Neural cell (in vitro differentiated cells): ENCODE measurements around the gene ASH1L. TPM values are rescaled to one million over a fixed set of nuclear protein-coding genes. Genes with fewer than 3 reads are reported as not detected.
"Not testable (repeated sequence)": the region's sequence is repeated elsewhere in the genome, so short reads cannot be mapped to it uniquely, and the experiment has no call there.

Experiments
- H2AFZ ChIP-seq: fragments of 200-600, 300-800 bp; sonication (generic), shearing (Covaris generic); 2 replicates; pipeline ENCODE4 v1.6.0; 2014; ENCODE audit warnings: low read depth, mild to moderate bottlenecking, antibody characterized with exemption, low read length, moderate library complexity
- H3F3A ChIP-seq: fragments of 200-600 bp; shearing (Covaris generic); 2 replicates; pipeline ENCODE4 v1.6.1; 2016; ENCODE audit warnings: mild to moderate bottlenecking, moderate library complexity, mixed read lengths, antibody characterized with exemption, low read length; ENCODE audit not compliant: insufficient read depth, poor library complexity, severe bottlenecking
- H3K27ac ChIP-seq: fragments of 200-600, 300-800 bp; sonication (generic), shearing (Covaris generic); 2 replicates; pipeline ENCODE4 v1.5.1; 2014; ENCODE audit warnings: mild to moderate bottlenecking, low read length, moderate library complexity
- H3K27me3 ChIP-seq: fragments of 300-800, 200-600 bp; sonication (generic), shearing (Covaris generic); 2 replicates; pipeline ENCODE4 v1.6.0; 2014; ENCODE audit warnings: mild to moderate bottlenecking, low read depth, low read length, moderate library complexity; ENCODE audit not compliant: insufficient read depth
- H3K36me3 ChIP-seq: fragments of 300-800, 200-600 bp; sonication (generic), shearing (Covaris generic); 2 replicates; pipeline ENCODE4 v1.5.1; 2014; ENCODE audit warnings: mild to moderate bottlenecking, antibody characterized with exemption, low read length, moderate library complexity; ENCODE audit not compliant: insufficient read depth
- H3K4me2 ChIP-seq: fragments of 300-800, 200-600 bp; sonication (generic), shearing (Covaris generic); 2 replicates; pipeline ENCODE4 v1.6.0; 2014; ENCODE audit warnings: mild to moderate bottlenecking, low read length
- H3K4me3 ChIP-seq: fragments of 300-800, 200-600 bp; sonication (generic), shearing (Covaris generic); 2 replicates; pipeline ENCODE4 v1.5.1; 2014; ENCODE audit warnings: mild to moderate bottlenecking, low read length, moderate library complexity
- H3K79me2 ChIP-seq: fragments of 200-600 bp; shearing (Covaris generic); replicated peaks from 2 replicates; pipeline ENCODE4 v1.6.0; 2014; ENCODE audit warnings: mild to moderate bottlenecking, low read length, moderate library complexity; ENCODE audit not compliant: insufficient read depth
- H3K9ac ChIP-seq: fragments of 300-800, 200-600 bp; sonication (generic), shearing (Covaris generic); 2 replicates; pipeline ENCODE4 v1.6.1; 2016; ENCODE audit warnings: mild to moderate bottlenecking, low read length, mixed read lengths
- H3K9me2 ChIP-seq: fragments of 200-600 bp; shearing (Covaris generic); 2 replicates; pipeline ENCODE4 v1.6.1; 2016; ENCODE audit warnings: mild to moderate bottlenecking, low read length, mixed read lengths; ENCODE audit not compliant: insufficient read depth
- H3K9me3 ChIP-seq: fragments of 200-600, 300-800 bp; sonication (generic), shearing (Covaris generic); 2 replicates; pipeline ENCODE4 v1.6.1; 2016; ENCODE audit warnings: mild to moderate bottlenecking, mixed run types, low read length, moderate library complexity, mixed read lengths
- H4K20me1 ChIP-seq: fragments of 200-600 bp; shearing (Covaris generic); 2 replicates; pipeline ENCODE4 v1.6.1; 2016; ENCODE audit warnings: mild to moderate bottlenecking, mixed run types; ENCODE audit not compliant: insufficient read depth
- EP300 ChIP-seq: fragments of 450-650 bp; conservative IDR thresholded peaks from 2 replicates; pipeline ENCODE4 v1.6.1; 2014; ENCODE audit warnings: antibody characterized with exemption, mild to moderate bottlenecking, moderate library complexity; ENCODE audit not compliant: poor library complexity, severe bottlenecking
- EZH2 ChIP-seq: fragments of 200-600, 300-800 bp; shearing (Covaris generic), sonication (generic); IDR thresholded peaks from 2 replicates; pipeline ENCODE4 v1.6.1; 2014; ENCODE audit warnings: antibody characterized with exemption, low read length, borderline replicate concordance, mild to moderate bottlenecking; ENCODE audit not compliant: insufficient read depth, poor library complexity, severe bottlenecking
- MXI1 ChIP-seq: fragments of 450-650 bp; conservative IDR thresholded peaks from 2 replicates; pipeline ENCODE4 v1.6.1; 2014; ENCODE audit warnings: antibody characterized with exemption, mild to moderate bottlenecking; ENCODE audit not compliant: poor library complexity, severe bottlenecking
- POLR2AphosphoS5 ChIP-seq: IDR thresholded peaks from 2 replicates; pipeline ENCODE4 v1.6.1; 2012
- RAD21 ChIP-seq: fragments of 450-650 bp; conservative IDR thresholded peaks from 2 replicates; pipeline ENCODE4 v1.6.1; 2014; ENCODE audit warnings: antibody characterized with exemption, mild to moderate bottlenecking, moderate library complexity
- SMC3 ChIP-seq: fragments of 450-650 bp; conservative IDR thresholded peaks from 2 replicates; pipeline ENCODE4 v1.6.1; 2014; ENCODE audit warnings: antibody characterized with exemption, mild to moderate bottlenecking, moderate library complexity; ENCODE audit not compliant: poor library complexity
- TAF1 ChIP-seq: IDR thresholded peaks from 2 replicates; pipeline ENCODE4 v1.6.1; 2012; ENCODE audit warnings: low read depth
- polyA plus RNA-seq: library from polyadenylated mRNA; depleted of rRNA; stranded (reverse); fragments of >200 nt; gene quantifications from 2 replicates; pipeline ENCODE4 v1.2.3, GENCODE V29; 2014
- TF ChIP-seq, protein P1 (sequence below): fragments of 450-650 bp; IDR thresholded peaks from 2 replicates; pipeline ENCODE4 v1.5.1; 2014; ENCODE audit warnings: antibody characterized with exemption, mild to moderate bottlenecking, moderate library complexity; ENCODE audit not compliant: poor library complexity, severe bottlenecking
- TF ChIP-seq, protein P2 (sequence below): IDR thresholded peaks from 2 replicates; pipeline ENCODE4 v1.6.1; 2012; ENCODE audit warnings: borderline replicate concordance

Gene ASH1L
- polyA plus RNA-seq, 1 donor from 2014 or later = 16.2 TPM

DNA sequence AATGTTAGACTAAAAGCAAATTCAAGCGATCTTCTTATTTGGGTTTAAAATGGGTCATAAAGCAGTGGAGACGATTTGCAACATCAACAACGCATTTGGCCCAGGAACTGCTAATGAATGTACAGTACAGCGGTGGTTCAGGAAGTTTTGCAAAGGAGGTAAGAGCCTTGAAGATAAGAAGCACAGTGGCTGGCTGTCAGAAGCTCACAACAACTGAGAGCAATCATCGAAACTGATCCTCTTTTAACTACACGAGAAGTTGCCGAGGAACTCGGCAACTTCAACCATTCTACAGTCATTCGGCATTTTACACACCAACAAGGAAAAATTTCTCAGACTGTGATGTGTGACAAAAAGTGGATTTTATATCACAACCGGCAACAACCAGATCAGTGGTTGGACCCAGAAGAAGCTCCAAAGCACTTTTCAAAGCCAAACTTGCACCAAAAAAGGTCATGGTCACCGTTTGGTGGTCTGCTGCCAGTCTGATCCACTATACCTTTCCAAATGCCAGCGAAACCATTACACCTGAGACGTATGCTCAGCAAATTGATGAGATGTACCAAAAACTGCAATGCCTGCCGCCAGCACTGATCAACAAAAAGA lies 47.9 kb downstream of the ASH1L start:
- Histone ChIP-seq H3K4me3 (no peak overlapping the region), H4K20me1 (no peaks in the 10 kb centered on the region), H2AFZ (no peak overlapping the region), H3K9ac (no peak overlapping the region), H3K9me3 (no peaks in the 10 kb centered on the region), H3K9me2 (no peaks in the 10 kb centered on the region), H3K27me3 (no peaks in the 10 kb centered on the region), H3K79me2 (peaks cover 44% of the 10 kb centered on the region), H3K4me2 (no peak overlapping the region), H3F3A (no peaks in the 10 kb centered on the region), H3K27ac (no peak overlapping the region), H3K36me3 (no peaks in the 10 kb centered on the region)
- no peak for TF ChIP-seq EZH2
- no peak for TF ChIP-seq MXI1
- TF ChIP-seq POLR2AphosphoS5 = no peak
- no peak for TF ChIP-seq SMC3
- TF ChIP-seq RAD21 = no peak
- TF ChIP-seq, protein P1, sequence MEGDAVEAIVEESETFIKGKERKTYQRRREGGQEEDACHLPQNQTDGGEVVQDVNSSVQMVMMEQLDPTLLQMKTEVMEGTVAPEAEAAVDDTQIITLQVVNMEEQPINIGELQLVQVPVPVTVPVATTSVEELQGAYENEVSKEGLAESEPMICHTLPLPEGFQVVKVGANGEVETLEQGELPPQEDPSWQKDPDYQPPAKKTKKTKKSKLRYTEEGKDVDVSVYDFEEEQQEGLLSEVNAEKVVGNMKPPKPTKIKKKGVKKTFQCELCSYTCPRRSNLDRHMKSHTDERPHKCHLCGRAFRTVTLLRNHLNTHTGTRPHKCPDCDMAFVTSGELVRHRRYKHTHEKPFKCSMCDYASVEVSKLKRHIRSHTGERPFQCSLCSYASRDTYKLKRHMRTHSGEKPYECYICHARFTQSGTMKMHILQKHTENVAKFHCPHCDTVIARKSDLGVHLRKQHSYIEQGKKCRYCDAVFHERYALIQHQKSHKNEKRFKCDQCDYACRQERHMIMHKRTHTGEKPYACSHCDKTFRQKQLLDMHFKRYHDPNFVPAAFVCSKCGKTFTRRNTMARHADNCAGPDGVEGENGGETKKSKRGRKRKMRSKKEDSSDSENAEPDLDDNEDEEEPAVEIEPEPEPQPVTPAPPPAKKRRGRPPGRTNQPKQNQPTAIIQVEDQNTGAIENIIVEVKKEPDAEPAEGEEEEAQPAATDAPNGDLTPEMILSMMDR = no peak
- no peak for TF ChIP-seq EP300
- TF ChIP-seq, protein P2, sequence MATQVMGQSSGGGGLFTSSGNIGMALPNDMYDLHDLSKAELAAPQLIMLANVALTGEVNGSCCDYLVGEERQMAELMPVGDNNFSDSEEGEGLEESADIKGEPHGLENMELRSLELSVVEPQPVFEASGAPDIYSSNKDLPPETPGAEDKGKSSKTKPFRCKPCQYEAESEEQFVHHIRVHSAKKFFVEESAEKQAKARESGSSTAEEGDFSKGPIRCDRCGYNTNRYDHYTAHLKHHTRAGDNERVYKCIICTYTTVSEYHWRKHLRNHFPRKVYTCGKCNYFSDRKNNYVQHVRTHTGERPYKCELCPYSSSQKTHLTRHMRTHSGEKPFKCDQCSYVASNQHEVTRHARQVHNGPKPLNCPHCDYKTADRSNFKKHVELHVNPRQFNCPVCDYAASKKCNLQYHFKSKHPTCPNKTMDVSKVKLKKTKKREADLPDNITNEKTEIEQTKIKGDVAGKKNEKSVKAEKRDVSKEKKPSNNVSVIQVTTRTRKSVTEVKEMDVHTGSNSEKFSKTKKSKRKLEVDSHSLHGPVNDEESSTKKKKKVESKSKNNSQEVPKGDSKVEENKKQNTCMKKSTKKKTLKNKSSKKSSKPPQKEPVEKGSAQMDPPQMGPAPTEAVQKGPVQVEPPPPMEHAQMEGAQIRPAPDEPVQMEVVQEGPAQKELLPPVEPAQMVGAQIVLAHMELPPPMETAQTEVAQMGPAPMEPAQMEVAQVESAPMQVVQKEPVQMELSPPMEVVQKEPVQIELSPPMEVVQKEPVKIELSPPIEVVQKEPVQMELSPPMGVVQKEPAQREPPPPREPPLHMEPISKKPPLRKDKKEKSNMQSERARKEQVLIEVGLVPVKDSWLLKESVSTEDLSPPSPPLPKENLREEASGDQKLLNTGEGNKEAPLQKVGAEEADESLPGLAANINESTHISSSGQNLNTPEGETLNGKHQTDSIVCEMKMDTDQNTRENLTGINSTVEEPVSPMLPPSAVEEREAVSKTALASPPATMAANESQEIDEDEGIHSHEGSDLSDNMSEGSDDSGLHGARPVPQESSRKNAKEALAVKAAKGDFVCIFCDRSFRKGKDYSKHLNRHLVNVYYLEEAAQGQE = no peak
- TF ChIP-seq TAF1 = no peak

DNA sequence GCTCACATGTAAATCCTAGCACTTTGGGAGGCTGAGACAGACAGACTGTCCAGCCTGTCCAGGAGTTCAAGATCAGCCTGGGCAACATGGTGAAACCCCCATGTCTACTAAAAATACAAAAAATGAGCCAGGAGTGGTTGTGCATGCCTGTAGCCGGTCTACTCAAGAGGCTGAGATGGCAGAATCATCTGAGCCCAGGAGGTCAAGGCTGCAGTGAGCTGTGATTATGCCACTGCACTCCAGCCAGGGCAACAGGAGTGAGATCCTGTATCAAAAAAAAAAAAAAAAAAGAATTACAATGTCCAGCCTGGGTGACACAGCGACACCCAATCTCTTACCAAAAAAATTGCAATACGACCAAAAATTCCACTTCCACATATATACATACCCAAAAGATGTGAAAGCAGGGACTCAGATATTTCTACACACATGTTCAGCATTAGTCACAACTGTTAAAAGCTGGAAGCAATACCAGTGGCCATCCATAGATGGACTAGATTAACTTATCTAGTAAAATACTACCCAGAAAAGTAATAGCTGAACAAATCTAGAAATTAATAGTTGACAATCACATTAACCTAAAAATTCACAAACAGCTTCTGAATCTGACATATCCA lies 49.2 kb downstream of the ASH1L start:
- no peak for TF ChIP-seq RAD21
- no peak for TF ChIP-seq TAF1
- TF ChIP-seq, protein P2 = no peak
- TF ChIP-seq, protein P1 = no peak
- no peak for TF ChIP-seq EP300
- TF ChIP-seq MXI1 = no peak
- TF ChIP-seq EZH2 = no peak
- TF ChIP-seq POLR2AphosphoS5 = no peak
- no peak for TF ChIP-seq SMC3
- no peaks in the 10 kb centered on the region for H4K20me1 ChIP-seq
- H3F3A ChIP-seq = no peaks in the 10 kb centered on the region
- H3K9me2 ChIP-seq = no peaks in the 10 kb centered on the region
- no peaks in the 10 kb centered on the region for H3K9me3 ChIP-seq
- no peaks in the 10 kb centered on the region for H3K36me3 ChIP-seq
- no peak overlapping the region for H3K4me3 ChIP-seq
- no peak overlapping the region for H3K9ac ChIP-seq
- no peak overlapping the region for H3K4me2 ChIP-seq
- no peak overlapping the region for H2AFZ ChIP-seq
- no peaks in the 10 kb centered on the region for H3K27me3 ChIP-seq
- H3K27ac ChIP-seq = no peak overlapping the region
- H3K79me2 ChIP-seq = peaks cover 49% of the 10 kb centered on the region

DNA sequence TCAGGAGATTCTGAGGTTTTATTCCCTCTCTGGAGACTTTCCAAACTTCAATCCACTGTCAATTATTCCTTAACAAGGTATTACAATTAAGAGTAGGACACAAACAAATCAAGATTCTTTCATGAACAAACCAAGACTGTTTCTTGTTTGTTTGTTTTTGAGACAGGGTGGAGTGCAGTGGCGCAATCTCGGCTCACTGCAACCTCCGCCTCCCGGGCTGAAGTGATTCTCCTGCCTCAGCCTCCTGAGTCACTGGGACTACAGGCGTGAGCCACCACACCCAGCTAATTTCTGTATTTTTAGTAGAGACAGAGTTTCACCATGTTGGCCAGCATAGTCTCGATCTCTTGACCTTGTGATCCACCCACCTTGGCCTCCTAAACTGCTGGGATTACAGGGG lies 51.2 kb downstream of the ASH1L start:
- H3K27me3 ChIP-seq, H3F3A ChIP-seq, H3K9me2 ChIP-seq, H3K36me3 ChIP-seq, H3K4me2 ChIP-seq, H2AFZ ChIP-seq, H3K9ac ChIP-seq, H4K20me1 ChIP-seq, H3K27ac ChIP-seq, H3K4me3 ChIP-seq, H3K9me3 ChIP-seq: not testable (repeated sequence)
- peaks cover 46% of the 10 kb centered on the region for H3K79me2 ChIP-seq
